HepG2 (cell line): ENCODE data around the gene MAN2C1. TPM values are rescaled to one million over a fixed set of nuclear protein-coding genes. Genes with fewer than 3 reads are reported as not detected.

ENCODE experiments used
- CEBPG ChIP-seq: IDR thresholded peaks from 2 replicates; pipeline ENCODE4 v1.6.1; 2016
- CENPT ChIP-seq: sonication (generic); formaldehyde crosslinking; IDR thresholded peaks from 2 replicates; pipeline ENCODE4 v1.8.0; 2022; ENCODE audit warnings: low read depth, mild to moderate bottlenecking, moderate library complexity, missing genetic modification reagents
- ELF3 ChIP-seq: IDR thresholded peaks from 2 replicates; pipeline ENCODE4 v1.6.1; 2016; ENCODE audit warnings: missing genetic modification reagents, missing compliant biosample characterization
- ETV5 ChIP-seq: IDR thresholded peaks from 2 replicates; pipeline ENCODE4 v1.6.1; 2018; ENCODE audit warnings: missing biosample characterization, missing genetic modification reagents, inconsistent platforms, borderline replicate concordance
- HDAC6 ChIP-seq: fragments of 200-600 bp; sonication (generic); IDR thresholded peaks from 2 replicates; pipeline ENCODE4 v1.7.0; 2017; ENCODE audit warnings: mild to moderate bottlenecking, antibody characterized with exemption, low read length, low read depth
- MAFK ChIP-seq, 2 experiments: IDR thresholded peaks in 1 of 2; conservative IDR thresholded peaks in 1 of 2; 2 replicates each; pipeline ENCODE4 v1.6.1; 2011; ENCODE audit warnings: improper control_type of control experiment in 2 of 2, low read length in 2 of 2
- MXD4 ChIP-seq: IDR thresholded peaks from 2 replicates; pipeline ENCODE4 v1.6.1; 2016; ENCODE audit warnings: mild to moderate bottlenecking, missing biosample characterization, missing genetic modification reagents
- SALL1 ChIP-seq: sonication (generic); formaldehyde crosslinking; IDR thresholded peaks from 2 replicates; pipeline ENCODE4 v1.8.0; 2022; ENCODE audit warnings: mild to moderate bottlenecking, missing genetic modification reagents
- SP1 ChIP-seq, 2 experiments: fragments of 450-650 bp in 1 of 2; sonication (generic) in 1 of 2; formaldehyde crosslinking in 1 of 2; IDR thresholded peaks; 2 replicates each; pipeline versions ENCODE4 v1.4.0 to v1.6.1; 2016 to 2020; ENCODE audit warnings: missing genetic modification reagents in 1 of 2
- SPEN ChIP-seq: sonication (generic); formaldehyde crosslinking; IDR thresholded peaks from 2 replicates; pipeline ENCODE4 v1.5.1; 2020; ENCODE audit warnings: low read depth, mild to moderate bottlenecking, missing genetic modification reagents
- SRY ChIP-seq: sonication (generic); formaldehyde crosslinking; IDR thresholded peaks from 2 replicates; pipeline ENCODE4 v1.8.0; 2022; ENCODE audit warnings: mild to moderate bottlenecking, missing genetic modification reagents
- TEAD2 ChIP-seq: sonication (generic); formaldehyde crosslinking; IDR thresholded peaks from 2 replicates; pipeline ENCODE4 v1.9.0; 2021; ENCODE audit warnings: missing genetic modification reagents
- ZBTB8A ChIP-seq: sonication (generic); formaldehyde crosslinking; IDR thresholded peaks from 2 replicates; pipeline ENCODE4 v1.4.0; 2020; ENCODE audit warnings: mild to moderate bottlenecking, low read depth, missing genetic modification reagents, borderline replicate concordance
- ZFP90 ChIP-seq: sonication (generic); formaldehyde crosslinking; IDR thresholded peaks from 2 replicates; pipeline ENCODE4 v1.8.0; 2022; ENCODE audit warnings: missing genetic modification reagents, mild to moderate bottlenecking, inconsistent platforms, borderline replicate concordance
- ZFX ChIP-seq: sonication (generic); formaldehyde crosslinking; IDR thresholded peaks from 2 replicates; pipeline ENCODE4 v1.4.0; 2020; ENCODE audit warnings: mild to moderate bottlenecking, low read depth, missing genetic modification reagents, moderate library complexity
- ZNF143 ChIP-seq: sonication (generic); formaldehyde crosslinking; IDR thresholded peaks from 2 replicates; pipeline ENCODE4 v1.4.0; 2020; ENCODE audit warnings: missing genetic modification reagents
- ZNF224 ChIP-seq: sonication (generic); formaldehyde crosslinking; IDR thresholded peaks from 2 replicates; pipeline ENCODE4 v1.5.0; 2020; ENCODE audit warnings: mild to moderate bottlenecking, missing genetic modification reagents
- ZNF335 ChIP-seq: sonication (generic); formaldehyde crosslinking; IDR thresholded peaks from 2 replicates; pipeline ENCODE4 v1.4.0; 2020; ENCODE audit warnings: missing genetic modification reagents
- ZNF577 ChIP-seq: sonication (generic); formaldehyde crosslinking; IDR thresholded peaks from 2 replicates; pipeline ENCODE4 v1.4.0; 2020; ENCODE audit warnings: mild to moderate bottlenecking, low read depth, missing genetic modification reagents, borderline replicate concordance
- ZSCAN25 ChIP-seq: sonication (generic); formaldehyde crosslinking; IDR thresholded peaks from 2 replicates; pipeline ENCODE4 v1.8.0; 2022; ENCODE audit warnings: mild to moderate bottlenecking, missing genetic modification reagents
- polyA plus RNA-seq, 8 experiments: library from polyadenylated mRNA; depleted of rRNA in 3 of 8; stranded (reverse) in 7 of 8; unstranded in 1 of 8; fragments of >200 nt; fragmentation: Illumina TruSeq in 4 of 8; extraction: Trizol in 4 of 8; gene quantifications; 2 replicates each; pipeline versions ENCODE4 v1.2.1 to v1.2.3, GENCODE V29; 2011 to 2016; ENCODE audit warnings: low read depth in 4 of 8, missing spikeins in 1 of 8, mixed read lengths in 1 of 8; ENCODE audit not compliant: insufficient read depth in 1 of 8
- total RNA-seq, 5 experiments: library from RNA; depleted of rRNA; stranded (reverse); fragments of >200 nt; fragmentation: Illumina TruSeq; extraction: Trizol; gene quantifications; 2 replicates each; pipeline ENCODE4 v1.2.3, GENCODE V29; 2016; ENCODE audit warnings: low read depth in 1 of 5
- TF ChIP-seq, protein P1 (sequence below): sonication (generic); formaldehyde crosslinking; IDR thresholded peaks from 2 replicates; pipeline ENCODE4 v1.5.0; 2020; ENCODE audit warnings: mild to moderate bottlenecking, missing genetic modification reagents, borderline replicate concordance
- TF ChIP-seq, protein P2 (sequence below): sonication (generic); formaldehyde crosslinking; IDR thresholded peaks from 2 replicates; pipeline ENCODE4 v1.5.0; 2020; ENCODE audit warnings: mild to moderate bottlenecking, missing genetic modification reagents

The MAN2C1 gene
- total and polyA plus RNA-seq, 2 of the 13 experiments (the other 11 are each of a cell fraction or from before 2014, with no cell fraction given) = 62.6 to 71.0 TPM

DNA sequence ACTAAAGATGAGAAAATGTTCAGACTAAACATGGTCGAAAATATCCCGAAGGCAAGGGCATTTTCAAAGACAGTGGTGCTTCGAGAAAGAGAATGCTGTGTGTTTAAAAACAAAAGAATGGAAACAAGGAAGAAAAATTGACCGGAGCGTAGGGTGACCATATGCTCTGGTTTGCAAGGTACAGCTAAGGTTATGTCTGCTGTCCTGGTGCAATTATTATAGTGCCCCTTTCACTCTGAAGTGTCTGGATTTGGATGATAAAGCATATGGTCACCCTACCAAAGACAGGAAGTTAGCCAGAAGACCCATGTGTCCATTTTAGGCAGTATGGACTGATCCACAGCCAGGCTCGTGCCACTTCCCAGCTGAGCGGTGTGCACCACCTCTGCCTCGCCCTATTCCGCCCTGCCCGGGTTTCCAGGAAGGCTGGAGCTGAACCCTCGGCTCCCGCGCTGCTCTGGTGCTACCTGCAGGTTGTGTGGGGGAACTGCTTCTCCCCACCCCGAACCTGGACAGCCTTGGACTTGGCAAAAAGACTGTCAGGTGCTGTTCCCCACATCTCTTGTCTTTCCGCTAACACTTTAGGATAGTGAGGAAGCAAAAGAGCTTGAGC lies 60.5 kb downstream of the MAN2C1 start (continued):
- TF ChIP-seq ZNF143 (CRISPR knock-in tag) (0 out of 2 replicates have a peak, but pooled peaks have one; percentile 25), TEAD2 (no peak), ZNF224 (0 out of 2 replicates have a peak, but pooled peaks have one; percentile 38), HDAC6 (no peak), ETV5 (CRISPR knock-in tag) (peak; percentile 23; the same call in 1 of the 2 replicates), ZBTB8A (CRISPR knock-in tag) (no peak), ZFX (CRISPR knock-in tag) (peak; percentile 37; the same call in 1 of the 2 replicates), ZSCAN25 (peak; percentile 100), SRY (CRISPR knock-in tag) (no peak), MAFK (conservative IDR thresholded peaks at IDR 0.05 in 1 of 2, IDR thresholded peaks at IDR 0.05 in 1 of 2; ENCODE audit: low read length in 2 of 2) (no peak), CEBPG (no peak), ZNF335 (CRISPR knock-in tag) (no peak), MXD4 (no peak), SP1 (IDR thresholded peaks at IDR 0.05) (no peak), SP1 (CRISPR knock-in tag; IDR thresholded peaks at IDR 0.05) (0 out of 2 replicates have a peak, but pooled peaks have one; percentile 8), ELF3 (CRISPR knock-in tag) (0 out of 2 replicates have a peak, but pooled peaks have one; percentile 28), SALL1 (CRISPR knock-in tag) (peak; percentile 26; the same call in 1 of the 2 replicates), SPEN (CRISPR knock-in tag) (peak; percentile 41; the same call in 1 of the 2 replicates), CENPT (CRISPR knock-in tag) (no peak), ZNF577 (CRISPR knock-in tag) (no peak), ZFP90 (CRISPR knock-in tag) (peak; percentile 75)
- TF ChIP-seq, protein P1, sequence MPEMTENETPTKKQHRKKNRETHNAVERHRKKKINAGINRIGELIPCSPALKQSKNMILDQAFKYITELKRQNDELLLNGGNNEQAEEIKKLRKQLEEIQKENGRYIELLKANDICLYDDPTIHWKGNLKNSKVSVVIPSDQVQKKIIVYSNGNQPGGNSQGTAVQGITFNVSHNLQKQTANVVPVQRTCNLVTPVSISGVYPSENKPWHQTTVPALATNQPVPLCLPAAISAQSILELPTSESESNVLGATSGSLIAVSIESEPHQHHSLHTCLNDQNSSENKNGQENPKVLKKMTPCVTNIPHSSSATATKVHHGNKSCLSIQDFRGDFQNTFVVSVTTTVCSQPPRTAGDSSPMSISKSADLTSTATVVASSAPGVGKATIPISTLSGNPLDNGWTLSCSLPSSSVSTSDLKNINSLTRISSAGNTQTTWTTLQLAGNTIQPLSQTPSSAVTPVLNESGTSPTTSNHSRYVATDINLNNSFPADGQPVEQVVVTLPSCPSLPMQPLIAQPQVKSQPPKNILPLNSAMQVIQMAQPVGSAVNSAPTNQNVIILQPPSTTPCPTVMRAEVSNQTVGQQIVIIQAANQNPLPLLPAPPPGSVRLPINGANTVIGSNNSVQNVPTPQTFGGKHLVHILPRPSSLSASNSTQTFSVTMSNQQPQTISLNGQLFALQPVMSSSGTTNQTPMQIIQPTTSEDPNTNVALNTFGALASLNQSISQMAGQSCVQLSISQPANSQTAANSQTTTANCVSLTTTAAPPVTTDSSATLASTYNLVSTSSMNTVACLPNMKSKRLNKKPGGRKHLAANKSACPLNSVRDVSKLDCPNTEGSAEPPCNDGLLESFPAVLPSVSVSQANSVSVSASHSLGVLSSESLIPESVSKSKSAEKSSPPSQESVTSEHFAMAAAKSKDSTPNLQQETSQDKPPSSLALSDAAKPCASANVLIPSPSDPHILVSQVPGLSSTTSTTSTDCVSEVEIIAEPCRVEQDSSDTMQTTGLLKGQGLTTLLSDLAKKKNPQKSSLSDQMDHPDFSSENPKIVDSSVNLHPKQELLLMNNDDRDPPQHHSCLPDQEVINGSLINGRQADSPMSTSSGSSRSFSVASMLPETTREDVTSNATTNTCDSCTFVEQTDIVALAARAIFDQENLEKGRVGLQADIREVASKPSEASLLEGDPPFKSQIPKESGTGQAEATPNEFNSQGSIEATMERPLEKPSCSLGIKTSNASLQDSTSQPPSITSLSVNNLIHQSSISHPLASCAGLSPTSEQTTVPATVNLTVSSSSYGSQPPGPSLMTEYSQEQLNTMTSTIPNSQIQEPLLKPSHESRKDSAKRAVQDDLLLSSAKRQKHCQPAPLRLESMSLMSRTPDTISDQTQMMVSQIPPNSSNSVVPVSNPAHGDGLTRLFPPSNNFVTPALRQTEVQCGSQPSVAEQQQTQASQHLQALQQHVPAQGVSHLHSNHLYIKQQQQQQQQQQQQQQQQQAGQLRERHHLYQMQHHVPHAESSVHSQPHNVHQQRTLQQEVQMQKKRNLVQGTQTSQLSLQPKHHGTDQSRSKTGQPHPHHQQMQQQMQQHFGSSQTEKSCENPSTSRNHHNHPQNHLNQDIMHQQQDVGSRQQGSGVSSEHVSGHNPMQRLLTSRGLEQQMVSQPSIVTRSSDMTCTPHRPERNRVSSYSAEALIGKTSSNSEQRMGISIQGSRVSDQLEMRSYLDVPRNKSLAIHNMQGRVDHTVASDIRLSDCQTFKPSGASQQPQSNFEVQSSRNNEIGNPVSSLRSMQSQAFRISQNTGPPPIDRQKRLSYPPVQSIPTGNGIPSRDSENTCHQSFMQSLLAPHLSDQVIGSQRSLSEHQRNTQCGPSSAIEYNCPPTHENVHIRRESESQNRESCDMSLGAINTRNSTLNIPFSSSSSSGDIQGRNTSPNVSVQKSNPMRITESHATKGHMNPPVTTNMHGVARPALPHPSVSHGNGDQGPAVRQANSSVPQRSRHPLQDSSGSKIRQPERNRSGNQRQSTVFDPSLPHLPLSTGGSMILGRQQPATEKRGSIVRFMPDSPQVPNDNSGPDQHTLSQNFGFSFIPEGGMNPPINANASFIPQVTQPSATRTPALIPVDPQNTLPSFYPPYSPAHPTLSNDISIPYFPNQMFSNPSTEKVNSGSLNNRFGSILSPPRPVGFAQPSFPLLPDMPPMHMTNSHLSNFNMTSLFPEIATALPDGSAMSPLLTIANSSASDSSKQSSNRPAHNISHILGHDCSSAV (CRISPR knock-in tag) = no peak
- TF ChIP-seq, protein P2, sequence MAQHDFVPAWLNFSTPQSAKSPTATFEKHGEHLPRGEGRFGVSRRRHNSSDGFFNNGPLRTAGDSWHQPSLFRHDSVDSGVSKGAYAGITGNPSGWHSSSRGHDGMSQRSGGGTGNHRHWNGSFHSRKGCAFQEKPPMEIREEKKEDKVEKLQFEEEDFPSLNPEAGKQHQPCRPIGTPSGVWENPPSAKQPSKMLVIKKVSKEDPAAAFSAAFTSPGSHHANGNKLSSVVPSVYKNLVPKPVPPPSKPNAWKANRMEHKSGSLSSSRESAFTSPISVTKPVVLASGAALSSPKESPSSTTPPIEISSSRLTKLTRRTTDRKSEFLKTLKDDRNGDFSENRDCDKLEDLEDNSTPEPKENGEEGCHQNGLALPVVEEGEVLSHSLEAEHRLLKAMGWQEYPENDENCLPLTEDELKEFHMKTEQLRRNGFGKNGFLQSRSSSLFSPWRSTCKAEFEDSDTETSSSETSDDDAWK = no peak
